Lower leg skin (tissue), 4 donors: Measurements from ENCODE around the gene CYB561D2. TPM values are rescaled to one million over a fixed set of nuclear protein-coding genes. Genes with fewer than 3 reads are reported as not detected.

ENCODE experiments used
- DNase-seq, 2 donors: peaks; one replicate each; pipeline ENCODE4 v3.0.0-alpha.2; 2019; ENCODE audit warnings: low spot score in 2 of 2
- H3K4me3 ChIP-seq: fragments of 200-600 bp; sonication (generic); 2 replicates; pipeline ENCODE4 v1.5.1; 2017; ENCODE audit warnings: mild to moderate bottlenecking, low read depth; ENCODE audit not compliant: poor library complexity, severe bottlenecking
- POLR2A ChIP-seq, 2 donors: fragments of 450-650 bp; IDR thresholded peaks; one replicate each; pipeline ENCODE4 v1.6.1; 2016 to 2017; ENCODE audit warnings: antibody characterized with exemption in 2 of 2, mild to moderate bottlenecking in 1 of 2, moderate library complexity in 1 of 2
- WGBS, 2 donors: methylation state at CpG; one replicate each; pipeline ENCODE4 v1.1.5; 2018; 5-methylcytosine and 5-hydroxymethylcytosine counted together
- intact Hi-C: fragments of 100-400 bp; cut with DNase I; formaldehyde crosslinking; loops from one replicate; pipeline ENCODE4 v1.15.0; 2023; ENCODE audit warnings: low total_unique reads
- total RNA-seq, 4 donors: library from RNA; depleted of rRNA; stranded (reverse); fragments of >200 nt; gene quantifications; one replicate each; pipeline ENCODE4 v1.1.0, GENCODE V29; 2016
- TF ChIP-seq, protein P1 (sequence below), 3 donors: fragments of 450-650 bp; IDR thresholded peaks; one replicate each; pipeline ENCODE4 v1.5.1; 2016; ENCODE audit warnings: antibody characterized with exemption in 3 of 3, mild to moderate bottlenecking in 3 of 3, moderate library complexity in 2 of 3

The CYB561D2 gene
- total RNA-seq, 4 donors from 2014 or later, result 6.0 to 19.7 (median 11.6) TPM

DNA sequence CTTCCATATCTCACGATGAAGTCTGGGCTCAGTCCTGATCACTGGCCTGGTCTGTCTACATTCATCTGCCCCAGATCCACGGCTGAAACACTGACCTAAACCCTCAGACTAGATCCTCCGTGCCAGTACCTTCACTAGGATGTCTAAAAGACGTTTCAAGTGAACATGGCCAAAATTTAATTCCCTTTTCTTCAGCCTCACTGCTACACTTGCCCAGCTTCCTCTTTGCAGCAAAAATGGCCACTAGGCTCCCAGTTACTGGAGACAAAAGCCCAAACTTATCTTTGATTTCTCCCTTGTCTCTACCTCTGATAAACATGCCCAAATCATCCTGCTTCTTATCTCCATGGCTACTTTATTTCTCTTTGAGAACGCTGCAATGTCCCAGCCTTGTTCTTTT is 11.7 kb upstream of the CYB561D2 start:
- intact Hi-C loops, result no loop called here
- WGBS, 2 donors, result 56 to 69% methylated on average over 5 of the region's 5 CpGs
- TF ChIP-seq, protein P1, sequence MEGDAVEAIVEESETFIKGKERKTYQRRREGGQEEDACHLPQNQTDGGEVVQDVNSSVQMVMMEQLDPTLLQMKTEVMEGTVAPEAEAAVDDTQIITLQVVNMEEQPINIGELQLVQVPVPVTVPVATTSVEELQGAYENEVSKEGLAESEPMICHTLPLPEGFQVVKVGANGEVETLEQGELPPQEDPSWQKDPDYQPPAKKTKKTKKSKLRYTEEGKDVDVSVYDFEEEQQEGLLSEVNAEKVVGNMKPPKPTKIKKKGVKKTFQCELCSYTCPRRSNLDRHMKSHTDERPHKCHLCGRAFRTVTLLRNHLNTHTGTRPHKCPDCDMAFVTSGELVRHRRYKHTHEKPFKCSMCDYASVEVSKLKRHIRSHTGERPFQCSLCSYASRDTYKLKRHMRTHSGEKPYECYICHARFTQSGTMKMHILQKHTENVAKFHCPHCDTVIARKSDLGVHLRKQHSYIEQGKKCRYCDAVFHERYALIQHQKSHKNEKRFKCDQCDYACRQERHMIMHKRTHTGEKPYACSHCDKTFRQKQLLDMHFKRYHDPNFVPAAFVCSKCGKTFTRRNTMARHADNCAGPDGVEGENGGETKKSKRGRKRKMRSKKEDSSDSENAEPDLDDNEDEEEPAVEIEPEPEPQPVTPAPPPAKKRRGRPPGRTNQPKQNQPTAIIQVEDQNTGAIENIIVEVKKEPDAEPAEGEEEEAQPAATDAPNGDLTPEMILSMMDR (IDR thresholded peaks at IDR 0.05), result no peak
- TF ChIP-seq POLR2A (IDR thresholded peaks at IDR 0.05), result no peak
- no peak for DNase-seq
- no peak overlapping the region for H3K4me3 ChIP-seq

DNA sequence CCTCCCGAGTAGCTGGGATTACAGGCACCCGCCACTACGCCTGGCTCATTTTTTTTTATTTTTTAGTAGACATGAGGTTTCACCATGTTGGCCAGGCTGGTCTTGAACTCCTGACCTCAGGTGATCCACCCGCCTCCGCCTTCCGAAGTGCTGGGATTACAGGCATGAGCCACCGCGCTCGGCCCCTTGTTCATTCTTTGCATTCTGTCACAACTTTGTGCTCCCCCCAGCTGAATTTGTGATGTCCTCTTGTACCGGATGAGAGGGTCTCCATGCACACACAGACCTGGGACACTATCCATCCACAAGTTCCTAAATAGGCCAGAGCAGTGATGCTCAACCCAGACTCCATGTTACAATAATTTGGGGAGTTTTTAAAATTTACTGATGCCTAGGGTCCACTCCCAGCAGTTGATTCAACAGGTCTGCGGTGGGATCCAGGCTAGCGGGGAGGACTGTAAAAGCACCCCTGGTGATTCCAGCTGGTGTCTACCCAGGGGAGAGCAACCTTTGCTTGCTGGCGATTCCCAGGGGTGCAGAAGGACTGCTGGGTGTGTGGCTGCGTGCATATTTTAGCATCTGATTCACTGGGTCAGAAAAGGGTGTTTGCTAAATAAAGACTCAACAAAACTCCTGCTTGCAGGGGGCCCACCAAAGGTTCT is 11.0 kb upstream of the CYB561D2 start:
- H3K4me3 ChIP-seq, result no peak overlapping the region
- intact Hi-C loops, result no loop called here
- DNase-seq, result no peak
- TF ChIP-seq, protein P1 (IDR thresholded peaks at IDR 0.05), result no peak
- TF ChIP-seq POLR2A (IDR thresholded peaks at IDR 0.05), result no peak
- 75 to 78% methylated on average over 14 of the region's 14 CpGs for WGBS, 2 donors

DNA sequence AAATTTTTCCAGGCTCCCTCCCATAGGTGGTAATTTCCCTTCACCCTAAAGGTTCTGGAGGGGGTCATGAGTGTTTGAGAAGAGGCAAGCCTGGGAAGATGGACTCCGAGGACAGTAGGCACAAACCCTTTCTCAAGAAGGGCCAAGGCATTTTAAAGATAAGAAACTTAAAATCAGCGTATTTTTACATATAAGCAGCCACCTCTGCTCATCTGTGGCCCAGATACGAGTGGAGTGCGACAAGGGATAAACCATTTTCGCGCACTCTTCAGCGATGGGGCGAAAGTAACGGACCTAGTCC is 10.6 kb upstream of the CYB561D2 start:
- H3K4me3 ChIP-seq, result peak overlapping the region; percentile 26
- DNase-seq, result no peak
- intact Hi-C loops, result no loop called here
- 6 to 8% methylated on average over 5 to 9 of the region's 9 CpGs for WGBS, 2 donors
- TF ChIP-seq, protein P1 (IDR thresholded peaks at IDR 0.05), result no peak

DNA sequence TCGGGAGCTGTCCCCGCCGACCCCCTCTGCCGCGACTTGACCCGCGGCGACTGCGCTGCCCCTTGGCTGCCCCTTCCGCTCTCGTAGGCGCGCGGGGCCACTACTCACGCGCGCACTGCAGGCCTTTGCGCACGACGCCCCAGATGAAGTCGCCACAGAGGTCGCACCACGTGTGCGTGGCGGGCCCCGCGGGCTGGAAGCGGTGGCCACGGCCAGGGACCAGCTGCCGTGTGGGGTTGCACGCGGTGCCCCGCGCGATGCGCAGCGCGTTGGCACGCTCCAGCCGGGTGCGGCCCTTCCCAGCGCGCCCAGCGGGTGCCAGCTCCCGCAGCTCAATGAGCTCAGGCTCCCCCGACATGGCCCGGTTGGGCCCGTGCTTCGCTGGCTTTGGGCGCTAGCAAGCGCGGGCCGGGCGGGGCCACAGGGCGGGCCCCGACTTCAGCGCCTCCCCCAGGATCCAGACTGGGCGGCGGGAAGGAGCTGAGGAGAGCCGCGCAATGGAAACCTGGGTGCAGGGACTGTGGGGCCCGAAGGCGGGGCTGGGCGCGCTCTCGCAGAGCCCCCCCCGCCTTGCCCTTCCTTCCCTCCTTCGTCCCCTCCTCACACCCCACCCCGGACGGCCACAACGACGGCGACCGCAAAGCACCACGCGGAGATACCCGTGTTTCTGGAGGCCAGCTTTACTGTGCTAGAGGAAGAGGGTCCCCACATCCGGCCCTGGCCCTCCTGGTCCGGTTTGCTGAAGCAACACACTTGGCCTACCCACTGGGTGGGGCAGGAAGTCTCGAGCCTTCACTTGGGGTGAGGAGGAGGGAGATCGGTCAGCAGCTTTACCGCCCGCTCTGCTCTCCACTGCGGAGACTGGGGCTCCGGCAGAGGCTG is 10.0 kb upstream of the CYB561D2 start, which contains the start of gene RASSF1:
TSS of gene RASSF1 (minus strand) at position 389 of the 882 bp plus-strand sequence. CDS start at position 358, 31 bp downstream.
- peak in 1 of 2 donors; percentile 16 for TF ChIP-seq POLR2A (IDR thresholded peaks at IDR 0.05)
- TF ChIP-seq, protein P1 (IDR thresholded peaks at IDR 0.05), result no peak
- peak within 1 kb of the TSS; percentile 26 for H3K4me3 ChIP-seq
- peak; percentile 81 to 96 for DNase-seq
- intact Hi-C loops, result no loop called here
- WGBS, 2 donors, result 4 to 6% methylated on average over 34 to 50 of the region's 85 CpGs

DNA sequence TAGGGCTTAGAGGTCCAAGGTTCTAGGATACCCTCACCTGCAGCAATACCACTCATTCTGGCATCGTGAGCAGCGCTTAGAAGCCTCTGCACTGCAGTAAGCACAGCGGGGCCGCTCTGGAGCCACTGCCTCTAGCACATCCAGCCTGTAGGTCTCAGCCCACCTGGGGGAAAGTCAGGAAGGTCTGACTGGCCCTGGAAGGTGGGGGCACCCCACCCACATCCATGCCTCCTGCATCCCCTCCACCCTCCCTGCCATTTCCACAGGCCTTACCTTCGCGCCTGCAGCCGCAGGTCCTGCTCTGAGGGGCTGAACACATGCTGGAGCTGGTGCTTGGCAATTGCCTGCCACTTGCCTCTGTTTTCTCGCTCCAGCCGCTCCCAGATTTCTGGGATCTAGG is 9.1 kb upstream of the CYB561D2 start:
- no peak for DNase-seq
- TF ChIP-seq, protein P1 (IDR thresholded peaks at IDR 0.05), result no peak
- TF ChIP-seq POLR2A (IDR thresholded peaks at IDR 0.05), result no peak
- intact Hi-C loops, result no loop called here
- H3K4me3 ChIP-seq, result no peak overlapping the region
- 75 to 91% methylated on average over 9 of the region's 9 CpGs for WGBS, 2 donors
